ENCODE results near the gene SND1. TPM values are rescaled to one million over a fixed set of nuclear protein-coding genes. Genes with fewer than 3 reads are reported as not detected.

SND1 gene
- total and polyA plus RNA-seq, 5 donors from 2014 or later, result 84.4 to 121 (median 86.9) TPM

- no peaks in the 10 kb centered on the region for H3K27me3 ChIP-seq (ENCODE audit: control insufficient read depth, insufficient read depth, low read length)
- no peak for ATAC-seq (ENCODE audit: low read depth in 2 of 2)
- peaks cover 0 to 23% (median 12%) of the 10 kb centered on the region in 4 donors for H3K4me1 Mint-ChIP-seq
- H3K4me3 ChIP-seq (ENCODE audit: low read depth, low read length), result no peak overlapping the region
- H3K36me3 ChIP-seq (ENCODE audit: control insufficient read depth, insufficient read depth, low read length), result no peaks in the 10 kb centered on the region
- DNase-seq, result no peak
- no peaks in the 10 kb centered on the region for H3K4me1 ChIP-seq (ENCODE audit: control insufficient read depth, insufficient read depth, low read length, poor library complexity, severe bottlenecking)
- no peak overlapping the region for H3K27ac ChIP-seq (ENCODE audit: insufficient read depth, low read length, poor library complexity, severe bottlenecking)
- H3K9me3 Mint-ChIP-seq, result no peaks in the 10 kb centered on the region
- no peak overlapping the region for H3K4me3 Mint-ChIP-seq
- no peak overlapping the region for H3K27ac Mint-ChIP-seq
- H3K9me3 ChIP-seq (ENCODE audit: control insufficient read depth in 2 of 2, low read length in 2 of 2), result no peaks in the 10 kb centered on the region
- no peaks in the 10 kb centered on the region for H3K27me3 Mint-ChIP-seq
- H3K36me3 Mint-ChIP-seq, result peaks cover 3% of the 10 kb centered on the region
Observed at GRCh38 chr7:127877951-127878350, 226.0 kb downstream of the SND1 start.

GRCh38 chr7:127878791-127879190 is 226.8 kb downstream of the SND1 start:
- no peak overlapping the region for H3K27ac ChIP-seq (ENCODE audit: insufficient read depth, low read length, poor library complexity, severe bottlenecking)
- ATAC-seq (ENCODE audit: low read depth in 2 of 2), result no peak
- peaks cover 0 to 19% (median 9%) of the 10 kb centered on the region in 4 donors for H3K4me1 Mint-ChIP-seq
- H3K4me1 ChIP-seq (ENCODE audit: control insufficient read depth, insufficient read depth, low read length, poor library complexity, severe bottlenecking), result no peaks in the 10 kb centered on the region
- no peaks in the 10 kb centered on the region for H3K9me3 ChIP-seq (ENCODE audit: control insufficient read depth in 2 of 2, low read length in 2 of 2)
- H3K4me3 ChIP-seq (ENCODE audit: low read depth, low read length), result no peak overlapping the region
- H3K36me3 ChIP-seq (ENCODE audit: control insufficient read depth, insufficient read depth, low read length), result no peaks in the 10 kb centered on the region
- no peaks in the 10 kb centered on the region for H3K27me3 ChIP-seq (ENCODE audit: control insufficient read depth, insufficient read depth, low read length)
- H3K36me3 Mint-ChIP-seq, result peaks cover 2% of the 10 kb centered on the region
- no peak overlapping the region for H3K27ac Mint-ChIP-seq
- no peaks in the 10 kb centered on the region for H3K27me3 Mint-ChIP-seq
- DNase-seq, result no peak
- no peaks in the 10 kb centered on the region for H3K9me3 Mint-ChIP-seq
- H3K4me3 Mint-ChIP-seq, result no peak overlapping the region

- no peaks in the 10 kb centered on the region for H3K9me3 Mint-ChIP-seq
- Histone ChIP-seq H3K27ac (ENCODE audit: insufficient read depth, low read length, poor library complexity, severe bottlenecking) (no peak overlapping the region), H3K4me1 (ENCODE audit: control insufficient read depth, insufficient read depth, low read length, poor library complexity, severe bottlenecking) (no peaks in the 10 kb centered on the region), H3K9me3 (ENCODE audit: control insufficient read depth in 2 of 2, low read length in 2 of 2) (no peaks in the 10 kb centered on the region), H3K27me3 (ENCODE audit: control insufficient read depth, insufficient read depth, low read length) (no peaks in the 10 kb centered on the region), H3K4me3 (ENCODE audit: low read depth, low read length) (no peak overlapping the region), H3K36me3 (ENCODE audit: control insufficient read depth, insufficient read depth, low read length) (no peaks in the 10 kb centered on the region)
- H3K4me1 Mint-ChIP-seq, result peaks cover 0 to 13% (median 7%) of the 10 kb centered on the region in 4 donors
- DNase-seq, result no peak
- no peak for ATAC-seq (ENCODE audit: low read depth in 2 of 2)
- H3K4me3 Mint-ChIP-seq, result no peak overlapping the region
- no peaks in the 10 kb centered on the region for H3K27me3 Mint-ChIP-seq
- peaks cover under 1% of the 10 kb centered on the region for H3K36me3 Mint-ChIP-seq
- no peak overlapping the region for H3K27ac Mint-ChIP-seq
Observed at GRCh38 chr7:127879436-127879835, 227.4 kb downstream of the SND1 start.

DNA sequence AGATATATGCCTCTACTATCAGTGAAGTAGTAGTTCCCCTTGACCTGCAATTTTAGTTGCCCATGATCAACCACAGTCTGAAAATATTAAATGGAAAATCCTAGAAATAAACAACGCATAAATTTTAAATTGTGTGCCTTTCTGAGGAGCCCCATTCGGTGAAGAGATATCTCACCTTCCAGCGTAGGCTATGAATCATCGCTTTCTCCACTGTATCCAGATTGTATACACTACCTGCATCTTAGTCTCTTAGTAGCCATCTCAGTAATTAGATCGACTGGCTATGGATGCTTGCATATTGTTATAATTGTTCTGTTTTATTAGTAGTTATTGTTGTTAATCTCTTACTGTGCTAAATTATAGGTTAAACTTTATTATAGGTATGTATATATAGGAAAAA is 227.9 kb downstream of the SND1 start:
- Histone ChIP-seq H3K27ac (ENCODE audit: insufficient read depth, low read length, poor library complexity, severe bottlenecking) (no peak overlapping the region), H3K4me3 (ENCODE audit: low read depth, low read length) (no peak overlapping the region), H3K9me3 (ENCODE audit: control insufficient read depth in 2 of 2, low read length in 2 of 2) (no peaks in the 10 kb centered on the region), H3K27me3 (ENCODE audit: control insufficient read depth, insufficient read depth, low read length) (no peaks in the 10 kb centered on the region), H3K4me1 (ENCODE audit: control insufficient read depth, insufficient read depth, low read length, poor library complexity, severe bottlenecking) (no peaks in the 10 kb centered on the region), H3K36me3 (ENCODE audit: control insufficient read depth, insufficient read depth, low read length) (no peaks in the 10 kb centered on the region)
- H3K9me3 Mint-ChIP-seq, result no peaks in the 10 kb centered on the region
- peaks cover 4% of the 10 kb centered on the region for H3K36me3 Mint-ChIP-seq
- DNase-seq (no peak), ATAC-seq (ENCODE audit: low read depth in 2 of 2) (no peak)
- no peak overlapping the region for H3K4me3 Mint-ChIP-seq
- H3K4me1 Mint-ChIP-seq, result peaks cover 0 to 18% (median 9%) of the 10 kb centered on the region in 4 donors
- H3K27ac Mint-ChIP-seq, result no peak overlapping the region
- no peaks in the 10 kb centered on the region for H3K27me3 Mint-ChIP-seq

- Histone ChIP-seq H3K4me3 (ENCODE audit: low read depth, low read length) (no peak overlapping the region), H3K36me3 (ENCODE audit: control insufficient read depth, insufficient read depth, low read length) (no peaks in the 10 kb centered on the region), H3K27ac (ENCODE audit: insufficient read depth, low read length, poor library complexity, severe bottlenecking) (no peak overlapping the region), H3K4me1 (ENCODE audit: control insufficient read depth, insufficient read depth, low read length, poor library complexity, severe bottlenecking) (no peaks in the 10 kb centered on the region), H3K9me3 (ENCODE audit: control insufficient read depth in 2 of 2, low read length in 2 of 2) (no peaks in the 10 kb centered on the region), H3K27me3 (ENCODE audit: control insufficient read depth, insufficient read depth, low read length) (no peaks in the 10 kb centered on the region)
- peaks cover 0 to 14% (median 6%) of the 10 kb centered on the region in 4 donors for H3K4me1 Mint-ChIP-seq
- ATAC-seq (ENCODE audit: low read depth in 2 of 2) (no peak), DNase-seq (no peak)
- no peaks in the 10 kb centered on the region for H3K9me3 Mint-ChIP-seq
- no peaks in the 10 kb centered on the region for H3K27me3 Mint-ChIP-seq
- H3K36me3 Mint-ChIP-seq, result peaks cover 4% of the 10 kb centered on the region
- no peak overlapping the region for H3K27ac Mint-ChIP-seq
- H3K4me3 Mint-ChIP-seq, result no peak overlapping the region
Observed at GRCh38 chr7:127880454-127880853, 228.5 kb downstream of the SND1 start.

- H3K4me3 Mint-ChIP-seq, result no peak overlapping the region
- no peak for DNase-seq
- Histone ChIP-seq H3K4me3 (ENCODE audit: low read depth, low read length) (no peak overlapping the region), H3K36me3 (ENCODE audit: control insufficient read depth, insufficient read depth, low read length) (no peaks in the 10 kb centered on the region), H3K27me3 (ENCODE audit: control insufficient read depth, insufficient read depth, low read length) (no peaks in the 10 kb centered on the region), H3K4me1 (ENCODE audit: control insufficient read depth, insufficient read depth, low read length, poor library complexity, severe bottlenecking) (no peaks in the 10 kb centered on the region), H3K9me3 (ENCODE audit: control insufficient read depth in 2 of 2, low read length in 2 of 2) (no peaks in the 10 kb centered on the region), H3K27ac (ENCODE audit: insufficient read depth, low read length, poor library complexity, severe bottlenecking) (no peak overlapping the region)
- H3K36me3 Mint-ChIP-seq, result peaks cover 4% of the 10 kb centered on the region
- no peak for ATAC-seq (ENCODE audit: low read depth in 2 of 2)
- no peak overlapping the region for H3K27ac Mint-ChIP-seq
- H3K27me3 Mint-ChIP-seq, result no peaks in the 10 kb centered on the region
- no peaks in the 10 kb centered on the region for H3K9me3 Mint-ChIP-seq
- H3K4me1 Mint-ChIP-seq, result peaks cover 0 to 16% (median 8%) of the 10 kb centered on the region in 4 donors
Observed at GRCh38 chr7:127881564-127881963, 229.6 kb downstream of the SND1 start.

DNA sequence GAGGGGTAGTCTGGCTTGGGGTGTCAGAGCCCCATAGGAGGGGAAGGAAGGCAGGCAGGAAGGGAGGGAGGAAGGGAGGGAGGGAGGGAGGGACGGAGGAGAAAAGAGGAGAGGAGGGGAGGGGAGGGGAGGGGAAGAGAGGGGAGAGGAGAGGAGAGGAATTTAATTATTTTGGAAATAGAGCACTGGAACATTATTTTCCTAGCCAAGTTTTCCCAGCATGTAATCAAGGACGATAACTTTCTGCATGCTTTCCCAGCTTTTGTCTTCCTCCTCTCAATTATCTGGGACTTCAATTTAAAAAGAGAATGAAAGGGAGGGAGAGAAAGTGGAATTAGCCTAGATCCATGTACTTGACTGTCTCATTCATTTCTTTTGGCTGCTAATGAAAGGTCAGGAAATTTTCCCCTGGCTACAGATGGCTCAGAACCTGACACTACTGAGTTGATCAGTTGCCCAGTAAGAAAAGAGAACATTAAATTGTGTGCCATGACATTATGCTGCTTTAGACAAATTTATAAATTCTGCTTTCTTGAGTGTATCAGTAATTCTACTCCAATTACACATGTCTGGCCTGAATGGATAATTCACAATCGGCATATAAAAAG is 230.4 kb downstream of the SND1 start:
- Histone ChIP-seq H3K36me3 (ENCODE audit: control insufficient read depth, insufficient read depth, low read length) (no peaks in the 10 kb centered on the region), H3K4me3 (ENCODE audit: low read depth, low read length) (no peak overlapping the region), H3K27ac (ENCODE audit: insufficient read depth, low read length, poor library complexity, severe bottlenecking) (no peak overlapping the region), H3K4me1 (ENCODE audit: control insufficient read depth, insufficient read depth, low read length, poor library complexity, severe bottlenecking) (no peaks in the 10 kb centered on the region), H3K27me3 (ENCODE audit: control insufficient read depth, insufficient read depth, low read length) (no peaks in the 10 kb centered on the region), H3K9me3 (ENCODE audit: control insufficient read depth in 2 of 2, low read length in 2 of 2) (no peaks in the 10 kb centered on the region)
- Mint-ChIP-seq H3K4me1 (peaks cover 0 to 19% (median 8%) of the 10 kb centered on the region in 4 donors), H3K4me3 (no peak overlapping the region), H3K27me3 (no peaks in the 10 kb centered on the region), H3K9me3 (no peaks in the 10 kb centered on the region), H3K27ac (no peak overlapping the region), H3K36me3 (peaks cover 9% of the 10 kb centered on the region)
- ATAC-seq (ENCODE audit: low read depth in 2 of 2) (no peak), DNase-seq (no peak)

DNA sequence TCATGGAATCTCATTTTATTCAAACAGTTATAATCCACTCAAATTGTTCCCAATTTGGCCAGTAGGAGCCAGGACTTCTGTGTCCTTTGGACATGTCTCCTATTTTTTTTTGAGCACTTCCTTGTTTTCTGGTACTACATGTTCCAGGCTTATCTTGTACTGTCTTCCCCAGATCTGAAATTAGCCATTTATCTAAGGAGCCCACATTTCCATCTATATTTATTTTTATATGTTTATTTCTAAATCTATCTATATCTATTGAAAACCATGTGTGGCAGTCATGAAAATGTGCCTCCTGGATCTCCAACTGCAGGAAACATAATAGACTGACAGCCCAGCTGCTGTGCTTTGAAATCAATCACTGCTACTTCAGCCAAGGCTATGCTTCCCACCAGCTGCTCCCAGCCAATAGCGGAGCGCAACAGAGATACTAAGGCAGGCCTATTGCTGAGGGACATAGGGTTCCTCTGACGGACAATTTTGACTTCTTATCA is 232.1 kb downstream of the SND1 start:
- no peaks in the 10 kb centered on the region for H3K4me1 ChIP-seq (ENCODE audit: control insufficient read depth, insufficient read depth, low read length, poor library complexity, severe bottlenecking)
- Mint-ChIP-seq H3K36me3 (peaks cover 26% of the 10 kb centered on the region), H3K27me3 (no peaks in the 10 kb centered on the region), H3K27ac (peak overlapping the region in 1 of 3 donors; percentile 22), H3K9me3 (no peaks in the 10 kb centered on the region), H3K4me3 (no peak overlapping the region), H3K4me1 (peaks cover 0 to 19% (median 8%) of the 10 kb centered on the region in 4 donors)
- no peaks in the 10 kb centered on the region for H3K27me3 ChIP-seq (ENCODE audit: control insufficient read depth, insufficient read depth, low read length)
- H3K4me3 ChIP-seq (ENCODE audit: low read depth, low read length), result no peak overlapping the region
- no peak overlapping the region for H3K27ac ChIP-seq (ENCODE audit: insufficient read depth, low read length, poor library complexity, severe bottlenecking)
- H3K9me3 ChIP-seq (ENCODE audit: control insufficient read depth in 2 of 2, low read length in 2 of 2), result no peaks in the 10 kb centered on the region
- peaks cover 15% of the 10 kb centered on the region for H3K36me3 ChIP-seq (ENCODE audit: control insufficient read depth, insufficient read depth, low read length)
- no peak for ATAC-seq (ENCODE audit: low read depth in 2 of 2)
- DNase-seq, result no peak
